H1 (cell line): ENCODE measurements around the gene ACTR3C. TPM values are rescaled to one million over a fixed set of nuclear protein-coding genes. Genes with fewer than 3 reads are reported as not detected.

Experiments used
- ASH2L ChIP-seq: fragments of 200-600, 300-600 bp; sonication (generic); IDR thresholded peaks from one replicate; pipeline ENCODE4 v1.7.1; 2017; ENCODE audit warnings: low read length
- CHD1 ChIP-seq: IDR thresholded peaks from 2 replicates; pipeline ENCODE4 v1.6.1; 2012; ENCODE audit warnings: low read depth, low read length, improper control_type of control experiment
- E2F6 ChIP-seq: IDR thresholded peaks from 2 replicates; pipeline ENCODE4 v1.6.1; 2012; ENCODE audit warnings: inconsistent platforms
- EGR1 ChIP-seq: IDR thresholded peaks from 2 replicates; pipeline ENCODE4 v1.6.1; 2011; ENCODE audit warnings: low read depth, low read length, borderline replicate concordance
- GABPA ChIP-seq: IDR thresholded peaks from 2 replicates; pipeline ENCODE4 v1.6.1; 2011; ENCODE audit warnings: mild to moderate bottlenecking, low read length, moderate library complexity, borderline replicate concordance; ENCODE audit not compliant: insufficient read depth
- HDAC2 ChIP-seq, 2 experiments: fragments of 300-600 bp in 1 of 2; sonication (generic) in 1 of 2; IDR thresholded peaks; 2 replicates each; pipeline ENCODE4 v1.6.1; 2011 to 2012; ENCODE audit warnings: low read depth in 2 of 2, low read length in 2 of 2, mild to moderate bottlenecking in 2 of 2, moderate library complexity in 2 of 2, borderline replicate concordance in 1 of 2, inconsistent platforms in 1 of 2
- KDM4A ChIP-seq: IDR thresholded peaks from one replicate; pipeline ENCODE4 v1.7.1; 2012; ENCODE audit warnings: low read depth, mild to moderate bottlenecking, moderate library complexity, low read length, inconsistent platforms; ENCODE audit not compliant: severe bottlenecking
- KDM5A ChIP-seq: fragments of 200-600 bp; IDR thresholded peaks from 2 replicates; pipeline ENCODE4 v1.7.1; 2012; ENCODE audit warnings: mild to moderate bottlenecking, low read length, inconsistent platforms, mixed read lengths
- MAX ChIP-seq: IDR thresholded peaks from 2 replicates; pipeline ENCODE4 v1.6.1; 2012; ENCODE audit warnings: inconsistent platforms
- NRF1 ChIP-seq: IDR thresholded peaks from 2 replicates; pipeline ENCODE4 v1.6.1; 2011; ENCODE audit warnings: mild to moderate bottlenecking, low read depth, low read length, improper control_type of control experiment
- PHF8 ChIP-seq: fragments of 200-600 bp; sonication (generic); conservative IDR thresholded peaks from 2 replicates; pipeline ENCODE4 v1.7.1; 2012; ENCODE audit warnings: low read depth, mild to moderate bottlenecking, inconsistent platforms, low read length, moderate library complexity
- TBP ChIP-seq: IDR thresholded peaks from 2 replicates; pipeline ENCODE4 v1.6.1; 2011; ENCODE audit warnings: low read depth, low read length, improper control_type of control experiment
- TCF12 ChIP-seq: IDR thresholded peaks from 2 replicates; pipeline ENCODE4 v1.6.1; 2011; ENCODE audit warnings: low read depth, mild to moderate bottlenecking, low read length
- USF2 ChIP-seq: IDR thresholded peaks from 2 replicates; pipeline ENCODE4 v1.6.1; 2011; ENCODE audit warnings: low read length, improper control_type of control experiment
- polyA plus RNA-seq, 7 experiments: library from polyadenylated mRNA; depleted of rRNA in 3 of 7; stranded (reverse) in 5 of 7; unstranded in 2 of 7; fragments of >200 nt in 5 of 7; fragments of 200-250 nt in 2 of 7; gene quantifications; 1 replicate in 5 of 7; 2 replicates in 1 of 7; 4 replicates in 1 of 7; pipeline versions ENCODE4 v1.2.1 to v1.2.3, GENCODE V29; 2011 to 2013; ENCODE audit warnings: missing spikeins in 2 of 7, mixed read lengths in 2 of 7
- total RNA-seq: library from RNA; stranded (reverse); fragmentation: NEBNext Ultra II Directional; extraction: Animal tissue kit (Norgen Biotek cat#: 25700); gene quantifications from 2 replicates; pipeline ENCODE4 v1.2.1, GENCODE V29; 2021

Gene ACTR3C
- total and polyA plus RNA-seq, 2 of the 8 experiments (the other 6 are each of a cell fraction or from before 2014, with no cell fraction given): 1.5 TPM; not detected in 1

- TF ChIP-seq MAX (peak; percentile 76), HDAC2 (IDR thresholded peaks at IDR 0.05; ENCODE audit: borderline replicate concordance in 1 of 2, low read depth in 2 of 2, low read length in 2 of 2) (no peak), KDM4A (peak; percentile 37), TBP (no peak), E2F6 (peak; percentile 49), GABPA (no peak), CHD1 (peak; percentile 74), USF2 (no peak), EGR1 (no peak), NRF1 (peak; percentile 48), ASH2L (peak; percentile 75), PHF8 (peak; percentile 51; the same call in 1 of the 2 replicates), KDM5A (no peak), TCF12 (no peak)
Measured at GRCh38 chr7:150322833-150323681, at the start of gene ACTR3C, which contains the start of gene LRRC61 (continued).
